H1 (cell line): ENCODE measurements around the gene GLP1R. TPM values are rescaled to one million over a fixed set of nuclear protein-coding genes. Genes with fewer than 3 reads are reported as not detected.

Experiments used
- CTCF ChIA-PET: fragments of 300-600 bp; sonication (Branson Sonifier 250); formaldehyde crosslinking; loops from one replicate; lab custom pipeline; 2021; ENCODE audit not compliant: partially characterized antibody; lab: Charles Lee
- POLR2A ChIA-PET: fragments of 300-600 bp; sonication (Branson Sonifier 250); formaldehyde crosslinking; loops from one replicate; lab custom pipeline; 2021; ENCODE audit warnings: inconsistent platforms; ENCODE audit not compliant: partially characterized antibody; lab: Charles Lee
- DNase-seq, 2 experiments: peaks; one replicate each; pipeline versions ENCODE4 v3.0.0 to v3.0.0-alpha.2; 2010 to 2022; ENCODE audit warnings: low spot score in 2 of 2, low read depth in 1 of 2, mixed read lengths in 1 of 2
- FAIRE-seq: peaks from 2 replicates; lab custom pipeline; 2011; peaks lifted over from hg19 to GRCh38; lab: Jason Lieb, UNC
- H2AFZ ChIP-seq: 2 replicates; pipeline ENCODE4 v1.8.1; 2012; ENCODE audit warnings: low read length, inconsistent platforms
- H2AK5ac ChIP-seq: 2 replicates; pipeline ENCODE4 v1.6.1; 2013; ENCODE audit warnings: low read depth, low read length
- H2BK120ac ChIP-seq: replicated peaks from 2 replicates; pipeline ENCODE3; 2013; ENCODE audit warnings: low read depth, low read length, inconsistent platforms
- H2BK12ac ChIP-seq: 2 replicates; pipeline ENCODE4 v1.6.1; 2013; ENCODE audit warnings: low read depth, low read length
- H2BK15ac ChIP-seq: 2 replicates; pipeline ENCODE4 v1.6.1; 2013; ENCODE audit warnings: low read length
- H2BK20ac ChIP-seq: 2 replicates; pipeline ENCODE4 v1.6.1; 2013; ENCODE audit warnings: low read length
- H2BK5ac ChIP-seq: 2 replicates; pipeline ENCODE4 v1.6.1; 2013; ENCODE audit warnings: low read depth, low read length
- H3K14ac ChIP-seq: 2 replicates; pipeline ENCODE4 v1.6.1; 2013; ENCODE audit warnings: inconsistent platforms; ENCODE audit not compliant: insufficient read length
- H3K18ac ChIP-seq: 2 replicates; pipeline ENCODE4 v1.6.1; 2013; ENCODE audit warnings: low read length; ENCODE audit errors: extremely low read depth
- H3K23ac ChIP-seq: 2 replicates; pipeline ENCODE4 v1.6.1; 2013; ENCODE audit warnings: inconsistent platforms; ENCODE audit not compliant: insufficient read length
- H3K23me2 ChIP-seq: 2 replicates; pipeline ENCODE4 v1.6.1; 2013; ENCODE audit warnings: low read depth, low read length
- H3K27ac ChIP-seq: 2 replicates; pipeline ENCODE4 v1.6.1; 2011; ENCODE audit warnings: low read depth, low read length, inconsistent platforms
- H3K27me3 ChIP-seq, 4 experiments: replicated peaks in 1 of 4; 1 replicate in 1 of 4; 2 replicates in 3 of 4; pipeline versions ENCODE4 v1.6.1 to v1.8.1; 2011 to 2013; ENCODE audit warnings: low read length in 3 of 4, mild to moderate bottlenecking in 3 of 4, inconsistent platforms in 2 of 4, mixed read lengths in 2 of 4, moderate library complexity in 1 of 4; ENCODE audit not compliant: control insufficient read depth in 3 of 4, insufficient read depth in 3 of 4; ENCODE audit errors: extremely low read depth in 1 of 4
- H3K36me3 ChIP-seq, 4 experiments: 2 replicates each; pipeline versions ENCODE4 v1.6.1 to v1.8.1; 2011 to 2013; ENCODE audit warnings: mild to moderate bottlenecking in 4 of 4, low read length in 3 of 4, moderate library complexity in 2 of 4, control low read depth in 1 of 4, inconsistent platforms in 1 of 4; ENCODE audit not compliant: insufficient read depth in 4 of 4, control insufficient read depth in 2 of 4
- H3K4ac ChIP-seq: replicated peaks from 2 replicates; pipeline ENCODE3; 2013; ENCODE audit warnings: low read length, low read depth, mixed read lengths, inconsistent platforms; ENCODE audit not compliant: insufficient read length
- H3K4me1 ChIP-seq, 4 experiments: replicated peaks in 1 of 4; 1 replicate in 1 of 4; 2 replicates in 3 of 4; pipeline versions ENCODE4 v1.6.1 to v1.8.1; 2011 to 2013; ENCODE audit warnings: low read length in 3 of 4, inconsistent platforms in 2 of 4, mixed read lengths in 1 of 4; ENCODE audit not compliant: insufficient read depth in 4 of 4, control insufficient read depth in 3 of 4
- H3K4me2 ChIP-seq, 2 experiments: 2 replicates each; pipeline versions ENCODE4 v1.6.1 to v1.8.1; 2011 to 2013; ENCODE audit warnings: low read depth in 2 of 2, low read length in 2 of 2, control low read depth in 1 of 2, inconsistent platforms in 1 of 2, mild to moderate bottlenecking in 1 of 2; ENCODE audit not compliant: insufficient read depth in 1 of 2
- H3K4me3 ChIP-seq, 4 experiments: fragments of 200-600, 300-600 bp in 1 of 4; sonication (generic), shearing (Covaris generic), sonication (Bioruptor Twin) in 1 of 4; 2 replicates each; pipeline versions ENCODE4 v1.5.1 to v1.8.1; 2011 to 2016; ENCODE audit warnings: low read length in 4 of 4, low read depth in 3 of 4, control low read depth in 2 of 4, inconsistent platforms in 2 of 4, mild to moderate bottlenecking in 2 of 4, mixed read lengths in 1 of 4, moderate library complexity in 1 of 4; ENCODE audit not compliant: insufficient read depth in 2 of 4; ENCODE audit errors: extremely low read depth in 1 of 4
- H3K56ac ChIP-seq: replicated peaks from 2 replicates; pipeline ENCODE3; 2013; ENCODE audit warnings: low read depth, mild to moderate bottlenecking, mixed read lengths, low read length, inconsistent platforms; ENCODE audit not compliant: insufficient read length
- H3K79me1 ChIP-seq: 2 replicates; pipeline ENCODE4 v1.6.1; 2013; ENCODE audit warnings: low read depth, low read length, control low read depth
- H3K79me2 ChIP-seq, 2 experiments: 2 replicates each; pipeline versions ENCODE4 v1.6.1 to v1.8.1; 2012 to 2013; ENCODE audit warnings: low read length in 2 of 2, mild to moderate bottlenecking in 2 of 2, inconsistent platforms in 1 of 2; ENCODE audit not compliant: insufficient read depth in 2 of 2, control insufficient read depth in 1 of 2
- H3K9ac ChIP-seq, 4 experiments: replicated peaks in 1 of 4; 1 replicate in 1 of 4; 2 replicates in 3 of 4; pipeline versions ENCODE4 v1.6.1 to v1.8.1; 2011 to 2013; ENCODE audit warnings: low read depth in 3 of 4, low read length in 3 of 4, control low read depth in 2 of 4, mild to moderate bottlenecking in 2 of 4, moderate library complexity in 2 of 4, inconsistent platforms in 1 of 4; ENCODE audit errors: extremely low read depth in 1 of 4
- H3K9me3 ChIP-seq, 2 experiments: 2 replicates each; pipeline versions ENCODE4 v1.6.1 to v1.8.1; 2012 to 2013; ENCODE audit warnings: mild to moderate bottlenecking in 2 of 2, moderate library complexity in 2 of 2, control low read depth in 1 of 2, inconsistent platforms in 1 of 2, low read depth in 1 of 2, low read length in 1 of 2, mixed read lengths in 1 of 2; ENCODE audit not compliant: insufficient read depth in 2 of 2
- H4K20me1 ChIP-seq, 2 experiments: replicated peaks in 1 of 2; 2 replicates each; pipeline versions ENCODE3 to v1.8.1; 2011 to 2013; ENCODE audit warnings: inconsistent platforms in 2 of 2, low read length in 2 of 2, mild to moderate bottlenecking in 1 of 2; ENCODE audit not compliant: insufficient read depth in 2 of 2, control insufficient read depth in 1 of 2
- H4K5ac ChIP-seq: 2 replicates; pipeline ENCODE4 v1.6.1; 2013; ENCODE audit warnings: low read length, low read depth, mixed read lengths, inconsistent platforms; ENCODE audit not compliant: insufficient read length
- H4K8ac ChIP-seq: 2 replicates; pipeline ENCODE4 v1.8.0; 2013; ENCODE audit warnings: mild to moderate bottlenecking, moderate library complexity, low read length, inconsistent platforms; ENCODE audit not compliant: insufficient read depth; ENCODE audit errors: extremely low read depth
- H4K91ac ChIP-seq: replicated peaks from 2 replicates; pipeline ENCODE3; 2013; ENCODE audit warnings: low read length, mixed read lengths, inconsistent platforms; ENCODE audit not compliant: insufficient read length
- CTBP2 ChIP-seq: IDR thresholded peaks from 2 replicates; pipeline ENCODE4 v1.7.0; 2011; ENCODE audit warnings: borderline replicate concordance, mild to moderate bottlenecking, moderate library complexity, mixed read lengths, low read length; ENCODE audit not compliant: insufficient read depth, insufficient read length
- EZH2 ChIP-seq: fragments of 200-600 bp; sonication (generic); IDR thresholded peaks from 2 replicates; pipeline ENCODE4 v1.7.1; 2012; ENCODE audit warnings: low read depth, mild to moderate bottlenecking, moderate library complexity, low read length, inconsistent platforms; ENCODE audit not compliant: severe bottlenecking
- NRF1 ChIP-seq: IDR thresholded peaks from 2 replicates; pipeline ENCODE4 v1.6.1; 2011; ENCODE audit warnings: mild to moderate bottlenecking, low read depth, low read length, improper control_type of control experiment
- POLR2AphosphoS5 ChIP-seq: IDR thresholded peaks from 2 replicates; pipeline ENCODE4 v1.6.1; 2011; ENCODE audit warnings: low read depth, low read length
- RBBP5 ChIP-seq: IDR thresholded peaks from 2 replicates; pipeline ENCODE4 v1.7.1; 2012; ENCODE audit warnings: low read depth, mild to moderate bottlenecking, inconsistent platforms, low read length, moderate library complexity, borderline replicate concordance
- RXRA ChIP-seq: IDR thresholded peaks from 2 replicates; pipeline ENCODE4 v1.6.1; 2011; ENCODE audit warnings: low read depth, mild to moderate bottlenecking, low read length, moderate library complexity; ENCODE audit not compliant: insufficient read depth
- TAF1 ChIP-seq: IDR thresholded peaks from 2 replicates; pipeline ENCODE4 v1.6.1; 2011; ENCODE audit warnings: mild to moderate bottlenecking, low read depth, low read length
- TBP ChIP-seq: IDR thresholded peaks from 2 replicates; pipeline ENCODE4 v1.6.1; 2011; ENCODE audit warnings: low read depth, low read length, improper control_type of control experiment
- WGBS, 2 experiments: shearing (Covaris generic) in 1 of 2; methylation state at CpG; one replicate each; pipeline versions ENCODE4 v1.1.6 to v1.1.7; 2013 to 2015; ENCODE audit warnings: low lambda C conversion rate in 2 of 2, mixed read lengths in 2 of 2, inconsistent platforms in 1 of 2, low coverage in 1 of 2, missing lambda C conversion rate in 1 of 2; ENCODE audit not compliant: insufficient replicate concordance in 2 of 2, insufficient coverage in 1 of 2, insufficient read length in 1 of 2; ENCODE audit errors: extremely low coverage in 1 of 2, missing lambda C conversion rate in 1 of 2; 5-methylcytosine and 5-hydroxymethylcytosine counted together
- polyA plus RNA-seq, 7 experiments: library from polyadenylated mRNA; depleted of rRNA in 3 of 7; stranded (reverse) in 5 of 7; unstranded in 2 of 7; fragments of >200 nt in 5 of 7; fragments of 200-250 nt in 2 of 7; gene quantifications; 1 replicate in 5 of 7; 2 replicates in 1 of 7; 4 replicates in 1 of 7; pipeline versions ENCODE4 v1.2.1 to v1.2.3, GENCODE V29; 2011 to 2013; ENCODE audit warnings: missing spikeins in 2 of 7, mixed read lengths in 2 of 7
- total RNA-seq: library from RNA; stranded (reverse); fragmentation: NEBNext Ultra II Directional; extraction: Animal tissue kit (Norgen Biotek cat#: 25700); gene quantifications from 2 replicates; pipeline ENCODE4 v1.2.1, GENCODE V29; 2021
- TF ChIP-seq, protein P1 (sequence below): IDR thresholded peaks from 2 replicates; pipeline ENCODE4 v1.6.1; 2012; ENCODE audit warnings: inconsistent platforms

Gene GLP1R
- total and polyA plus RNA-seq, 2 of the 8 experiments (the other 6 are each of a cell fraction or from before 2014, with no cell fraction given), result 2.6 to 2.7 TPM

DNA sequence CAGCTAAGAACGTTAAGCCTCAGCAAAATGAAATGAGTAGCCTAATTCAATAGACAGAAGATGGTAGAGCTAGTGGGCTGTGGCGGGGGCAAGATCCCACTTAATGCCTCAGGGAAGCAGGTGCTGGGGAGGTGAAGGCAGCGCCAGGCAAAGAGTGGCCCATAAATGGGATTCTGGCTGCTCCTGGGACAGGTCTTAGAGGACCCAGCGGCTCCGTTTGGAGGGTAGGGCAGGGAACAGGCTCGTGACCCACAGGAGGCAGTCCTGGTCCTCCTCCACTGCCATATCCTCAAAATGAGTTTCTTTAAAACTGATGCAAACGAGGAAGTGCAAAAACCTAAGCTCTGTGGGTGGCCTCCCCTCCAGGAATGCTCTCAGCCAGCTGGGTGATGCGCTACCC is 33.7 kb downstream of the GLP1R start:
- H3K4ac ChIP-seq, result no peak overlapping the region
- H3K18ac ChIP-seq, result no peak overlapping the region
- H3K14ac ChIP-seq, result no peak overlapping the region
- H2BK12ac ChIP-seq, result no peak overlapping the region
- peak in 1 of 2 experiments; percentile 41 for DNase-seq
- no peaks in the 10 kb centered on the region for H3K36me3 ChIP-seq
- H3K27me3 ChIP-seq, result no peaks in the 10 kb centered on the region
- no peaks in the 10 kb centered on the region for H3K79me2 ChIP-seq
- no peaks in the 10 kb centered on the region for H3K79me1 ChIP-seq
- no peak overlapping the region for H2AK5ac ChIP-seq
- ChIA-PET POLR2A (no interaction called here), CTCF (interaction anchor here (1.3 to 12.5 kb wide), 7 partner anchors 10 to 209 kb away, joined by 4 to 150 read pairs (median 8); no protein-coding TSS in a partner anchor)
- no peak overlapping the region for H2BK15ac ChIP-seq
- no peak overlapping the region for H3K9ac ChIP-seq
- H3K9me3 ChIP-seq, result no peaks in the 10 kb centered on the region
- H3K4me1 ChIP-seq, result peaks cover 0 to 14% (median 6%) of the 10 kb centered on the region in 4 experiments; a peak in 4 of 7 replicates
- no peak overlapping the region for H2BK20ac ChIP-seq
- H2BK120ac ChIP-seq, result no peak overlapping the region
- H3K56ac ChIP-seq, result no peak overlapping the region
- 74% methylated on average over 5 of the region's 8 CpGs; no CpG with 5 or more reads in 1 of the 2 experiments for WGBS, 2 experiments
- H3K4me2 ChIP-seq, result no peak overlapping the region
- H4K91ac ChIP-seq, result no peak overlapping the region
- H4K20me1 ChIP-seq, result no peaks in the 10 kb centered on the region
- no peak overlapping the region for H3K23ac ChIP-seq
- H3K4me3 ChIP-seq, result no peak overlapping the region
- FAIRE-seq, result no peak
- peak overlapping the region; percentile 20; the same call in 1 of the 2 replicates for H4K8ac ChIP-seq
- no peak overlapping the region for H3K27ac ChIP-seq
- no peak overlapping the region for H2BK5ac ChIP-seq
- H3K23me2 ChIP-seq, result no peaks in the 10 kb centered on the region; the same call in 1 of the 2 replicates
- H2AFZ ChIP-seq, result no peak overlapping the region
- no peak overlapping the region for H4K5ac ChIP-seq
- no peak for TF ChIP-seq RXRA
- TF ChIP-seq TAF1, result no peak
- TF ChIP-seq TBP, result no peak
- no peak for TF ChIP-seq POLR2AphosphoS5
- TF ChIP-seq RBBP5, result no peak
- TF ChIP-seq EZH2, result no peak
- TF ChIP-seq CTBP2, result no peak
- TF ChIP-seq, protein P1, sequence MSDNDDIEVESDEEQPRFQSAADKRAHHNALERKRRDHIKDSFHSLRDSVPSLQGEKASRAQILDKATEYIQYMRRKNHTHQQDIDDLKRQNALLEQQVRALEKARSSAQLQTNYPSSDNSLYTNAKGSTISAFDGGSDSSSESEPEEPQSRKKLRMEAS, result no peak
- TF ChIP-seq NRF1, result no peak
